ENCODE data around the gene DKKL1. TPM values are rescaled to one million over a fixed set of nuclear protein-coding genes. Genes with fewer than 3 reads are reported as not detected.

Gene DKKL1
- total and polyA plus RNA-seq, 4 donors: 0.58 to 0.95 (median 0.88) TPM

DNA sequence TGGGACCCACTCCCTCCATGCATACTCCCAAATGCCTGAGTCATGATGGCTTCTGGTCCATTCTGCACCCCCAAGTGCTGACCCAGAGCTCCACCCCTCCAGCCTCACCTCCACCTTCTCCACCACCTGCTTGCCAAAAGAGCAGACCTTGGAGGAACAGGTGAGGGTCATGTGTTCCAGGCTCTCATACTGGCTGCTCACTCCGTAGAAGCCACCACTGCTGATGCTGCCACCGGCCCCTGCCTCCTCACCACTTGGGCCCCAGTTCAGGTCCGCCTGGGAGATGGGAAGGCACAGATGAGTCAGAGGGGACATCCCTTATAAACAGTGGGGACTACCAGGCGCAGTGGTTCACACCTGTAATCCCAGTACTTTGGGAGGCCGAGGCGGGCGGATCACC, 20.6 kb upstream of the DKKL1 start:
- H3K9ac ChIP-seq (ENCODE audit: insufficient read depth in 1 of 2, low read length in 2 of 2): no peak overlapping the region
- TF ChIP-seq, protein P1, sequence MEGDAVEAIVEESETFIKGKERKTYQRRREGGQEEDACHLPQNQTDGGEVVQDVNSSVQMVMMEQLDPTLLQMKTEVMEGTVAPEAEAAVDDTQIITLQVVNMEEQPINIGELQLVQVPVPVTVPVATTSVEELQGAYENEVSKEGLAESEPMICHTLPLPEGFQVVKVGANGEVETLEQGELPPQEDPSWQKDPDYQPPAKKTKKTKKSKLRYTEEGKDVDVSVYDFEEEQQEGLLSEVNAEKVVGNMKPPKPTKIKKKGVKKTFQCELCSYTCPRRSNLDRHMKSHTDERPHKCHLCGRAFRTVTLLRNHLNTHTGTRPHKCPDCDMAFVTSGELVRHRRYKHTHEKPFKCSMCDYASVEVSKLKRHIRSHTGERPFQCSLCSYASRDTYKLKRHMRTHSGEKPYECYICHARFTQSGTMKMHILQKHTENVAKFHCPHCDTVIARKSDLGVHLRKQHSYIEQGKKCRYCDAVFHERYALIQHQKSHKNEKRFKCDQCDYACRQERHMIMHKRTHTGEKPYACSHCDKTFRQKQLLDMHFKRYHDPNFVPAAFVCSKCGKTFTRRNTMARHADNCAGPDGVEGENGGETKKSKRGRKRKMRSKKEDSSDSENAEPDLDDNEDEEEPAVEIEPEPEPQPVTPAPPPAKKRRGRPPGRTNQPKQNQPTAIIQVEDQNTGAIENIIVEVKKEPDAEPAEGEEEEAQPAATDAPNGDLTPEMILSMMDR (IDR thresholded peaks at IDR 0.05; ENCODE audit: control extremely low read depth, extremely low read depth): no peak
- H3K27me3 ChIP-seq (ENCODE audit: control insufficient read depth in 3 of 3, insufficient read depth in 3 of 3, low read length in 2 of 3): no peaks in the 10 kb centered on the region
- WGBS, 2 donors: 91 to 92% methylated on average over 7 of the region's 7 CpGs
- peaks cover 23 to 47% (median 41%) of the 10 kb centered on the region in 4 donors for H3K36me3 ChIP-seq (ENCODE audit: control insufficient read depth in 4 of 4, insufficient read depth in 4 of 4, low read length in 4 of 4)
- H3K4me1 ChIP-seq (ENCODE audit: control insufficient read depth in 5 of 5, insufficient read depth in 5 of 5, low read length in 5 of 5): peaks cover 0 to 23% (median 9%) of the 10 kb centered on the region in 5 donors
- H3K9me3 ChIP-seq (ENCODE audit: control insufficient read depth in 4 of 4, insufficient read depth in 3 of 4, low read length in 3 of 4): no peaks in the 10 kb centered on the region
- ATAC-seq (ENCODE audit: insufficient read depth, low FRiP score) (no peak), DNase-seq (no peak)
- H3K4me3 ChIP-seq: no peak overlapping the region
- H3K27ac ChIP-seq (ENCODE audit: low read depth in 1 of 2, low read length in 1 of 2): no peak overlapping the region

DNA sequence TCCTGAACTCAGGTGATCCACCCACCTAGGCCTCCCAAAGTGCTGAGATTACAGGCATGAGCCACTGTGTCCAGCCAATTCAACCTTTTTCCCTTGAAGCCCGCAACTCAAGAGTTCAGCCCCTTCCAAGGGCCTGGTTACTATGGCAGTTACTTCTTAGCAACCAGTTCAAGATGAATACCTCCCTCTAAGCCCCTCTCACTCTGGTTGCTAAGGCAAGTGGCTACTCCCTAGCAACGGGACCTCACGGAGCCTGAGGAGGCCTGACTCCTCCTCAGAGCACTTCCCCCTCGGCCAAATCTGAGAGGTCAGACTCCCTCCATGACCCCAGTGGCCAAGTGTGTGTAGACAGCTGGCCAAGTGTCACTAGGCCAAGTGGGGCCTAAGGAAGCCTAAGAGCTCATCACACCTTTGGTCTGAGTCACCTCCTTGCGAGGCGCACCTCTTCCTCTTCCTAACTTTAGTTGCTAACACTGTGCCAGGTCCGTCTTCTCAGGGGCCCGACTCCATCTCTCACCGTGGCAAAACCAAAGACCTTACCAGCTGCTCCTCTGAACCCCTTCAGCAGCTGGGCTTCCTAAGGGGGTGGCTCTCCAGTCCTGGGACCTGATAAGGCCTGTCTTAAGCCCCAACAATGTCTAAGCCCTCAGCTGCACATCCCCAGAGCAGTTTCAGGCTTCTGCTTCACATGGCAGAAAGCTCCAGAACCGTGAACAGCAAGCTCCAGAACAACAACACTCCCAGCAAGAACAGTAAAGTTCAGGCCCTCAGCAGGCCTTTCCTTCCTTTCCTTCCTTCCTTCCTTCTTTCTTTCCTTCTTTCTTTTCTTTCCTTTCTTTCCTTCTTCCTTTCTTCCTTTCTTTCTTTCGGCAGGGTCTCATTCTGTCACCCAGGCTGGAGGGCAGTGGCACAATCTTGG, 18.9 kb upstream of the DKKL1 start:
- TF ChIP-seq, protein P1 (IDR thresholded peaks at IDR 0.05; ENCODE audit: control extremely low read depth, extremely low read depth): no peak
- ATAC-seq (ENCODE audit: insufficient read depth, low FRiP score) (no peak), DNase-seq (no peak)
- Histone ChIP-seq H3K4me1 (ENCODE audit: control insufficient read depth in 5 of 5, insufficient read depth in 5 of 5, low read length in 5 of 5) (peaks cover 0 to 13% (median 6%) of the 10 kb centered on the region in 5 donors), H3K27ac (ENCODE audit: low read depth in 1 of 2, low read length in 1 of 2) (no peak overlapping the region), H3K27me3 (ENCODE audit: control insufficient read depth in 3 of 3, insufficient read depth in 3 of 3, low read length in 2 of 3) (no peaks in the 10 kb centered on the region), H3K4me3 (no peak overlapping the region), H3K9ac (ENCODE audit: insufficient read depth in 1 of 2, low read length in 2 of 2) (no peak overlapping the region), H3K9me3 (ENCODE audit: control insufficient read depth in 4 of 4, insufficient read depth in 3 of 4, low read length in 3 of 4) (peaks cover 0 to 2% (median 0%) of the 10 kb centered on the region in 4 donors), H3K36me3 (ENCODE audit: control insufficient read depth in 4 of 4, insufficient read depth in 4 of 4, low read length in 4 of 4) (peaks cover 23 to 55% (median 42%) of the 10 kb centered on the region in 4 donors)
- 83 to 86% methylated on average over 11 of the region's 11 CpGs for WGBS, 2 donors

DNA sequence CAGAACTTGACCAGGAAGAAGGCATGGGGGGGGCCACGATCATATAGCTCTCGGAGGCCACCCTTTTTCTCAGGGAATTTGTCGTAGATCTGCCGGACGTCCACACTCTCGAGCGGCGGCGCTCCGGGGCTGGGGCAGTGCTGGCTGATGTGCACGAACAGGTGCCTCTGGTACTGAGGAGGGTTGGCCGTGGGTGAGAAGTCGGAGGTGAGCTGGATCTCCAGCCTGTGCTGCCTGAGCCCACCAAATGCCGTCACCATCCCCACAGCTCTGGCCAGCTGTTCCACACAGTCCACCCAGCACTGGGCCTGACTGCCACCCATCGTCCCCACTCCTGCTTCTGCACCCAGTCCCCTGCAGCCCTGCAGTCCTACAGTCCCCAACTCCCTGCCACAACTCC, 16.5 kb upstream of the DKKL1 start:
- Histone ChIP-seq H3K4me1 (ENCODE audit: control insufficient read depth in 5 of 5, insufficient read depth in 5 of 5, low read length in 5 of 5) (peaks cover 0 to 4% (median 0%) of the 10 kb centered on the region in 5 donors), H3K36me3 (ENCODE audit: control insufficient read depth in 4 of 4, insufficient read depth in 4 of 4, low read length in 4 of 4) (peaks cover 19 to 63% (median 36%) of the 10 kb centered on the region in 4 donors), H3K27me3 (ENCODE audit: control insufficient read depth in 3 of 3, insufficient read depth in 3 of 3, low read length in 2 of 3) (no peaks in the 10 kb centered on the region), H3K4me3 (peak overlapping the region; percentile 3), H3K9me3 (ENCODE audit: control insufficient read depth in 4 of 4, insufficient read depth in 3 of 4, low read length in 3 of 4) (peaks cover 0 to 2% (median 0%) of the 10 kb centered on the region in 4 donors), H3K9ac (ENCODE audit: insufficient read depth in 1 of 2, low read length in 2 of 2) (no peak overlapping the region), H3K27ac (ENCODE audit: low read depth in 1 of 2, low read length in 1 of 2) (no peak overlapping the region)
- no peak for DNase-seq
- 97% methylated on average over 15 of the region's 15 CpGs for WGBS, 2 donors
- TF ChIP-seq, protein P1 (IDR thresholded peaks at IDR 0.05; ENCODE audit: control extremely low read depth, extremely low read depth): no peak
- ATAC-seq (ENCODE audit: insufficient read depth, low FRiP score): no peak

All from lung (tissue), 12 donors.